ENCODE results near the gene GATA3.

DNA sequence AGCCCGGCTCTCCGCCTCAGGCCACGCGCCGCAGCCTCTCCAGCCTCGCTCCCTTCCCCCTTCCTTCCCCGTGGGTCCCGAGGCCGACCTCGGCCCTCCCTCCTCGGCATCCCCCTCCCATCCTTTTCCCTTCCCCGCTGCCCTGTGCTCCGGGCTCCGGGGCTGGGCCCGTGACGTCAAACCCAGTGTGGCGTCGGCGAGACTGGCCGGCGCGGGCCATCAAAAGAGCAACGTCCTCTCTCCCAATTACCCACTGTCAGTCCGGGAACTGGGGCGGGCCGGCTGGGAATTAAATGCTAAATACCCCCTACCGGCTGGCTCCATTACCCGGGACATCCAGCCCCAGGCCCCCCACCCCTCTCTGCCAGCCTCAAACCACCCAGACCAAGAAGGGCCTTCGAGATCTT, 2.6 kb upstream of the GATA3 start:
- TF ChIP-seq, protein P1, sequence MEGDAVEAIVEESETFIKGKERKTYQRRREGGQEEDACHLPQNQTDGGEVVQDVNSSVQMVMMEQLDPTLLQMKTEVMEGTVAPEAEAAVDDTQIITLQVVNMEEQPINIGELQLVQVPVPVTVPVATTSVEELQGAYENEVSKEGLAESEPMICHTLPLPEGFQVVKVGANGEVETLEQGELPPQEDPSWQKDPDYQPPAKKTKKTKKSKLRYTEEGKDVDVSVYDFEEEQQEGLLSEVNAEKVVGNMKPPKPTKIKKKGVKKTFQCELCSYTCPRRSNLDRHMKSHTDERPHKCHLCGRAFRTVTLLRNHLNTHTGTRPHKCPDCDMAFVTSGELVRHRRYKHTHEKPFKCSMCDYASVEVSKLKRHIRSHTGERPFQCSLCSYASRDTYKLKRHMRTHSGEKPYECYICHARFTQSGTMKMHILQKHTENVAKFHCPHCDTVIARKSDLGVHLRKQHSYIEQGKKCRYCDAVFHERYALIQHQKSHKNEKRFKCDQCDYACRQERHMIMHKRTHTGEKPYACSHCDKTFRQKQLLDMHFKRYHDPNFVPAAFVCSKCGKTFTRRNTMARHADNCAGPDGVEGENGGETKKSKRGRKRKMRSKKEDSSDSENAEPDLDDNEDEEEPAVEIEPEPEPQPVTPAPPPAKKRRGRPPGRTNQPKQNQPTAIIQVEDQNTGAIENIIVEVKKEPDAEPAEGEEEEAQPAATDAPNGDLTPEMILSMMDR (IDR thresholded peaks at IDR 0.05) = no peak
- no peak for TF ChIP-seq POLR2A (IDR thresholded peaks at IDR 0.05)

Data from testis (tissue), 2 donors.